ENCODE data around the gene COL2A1. TPM values are rescaled to one million over a fixed set of nuclear protein-coding genes. Genes with fewer than 3 reads are reported as not detected.

Gene COL2A1
- total RNA-seq, 1 experiment from 2014 or later, result 1.4 TPM

- Histone ChIP-seq H3K36me3 (ENCODE audit: control insufficient read depth, insufficient read depth, low read length) (peaks cover 13% of the 10 kb centered on the region), H3K4me1 (ENCODE audit: control insufficient read depth, insufficient read depth, low read length) (no peaks in the 10 kb centered on the region), H3K4me3 (ENCODE audit: low read depth in 2 of 2, low read length in 2 of 2) (no peak overlapping the region), H3K9me3 (ENCODE audit: control insufficient read depth, insufficient read depth, low read depth, low read length) (no peaks in the 10 kb centered on the region), H3K27me3 (ENCODE audit: control insufficient read depth, insufficient read depth, low read length) (no peaks in the 10 kb centered on the region), H3K27ac (ENCODE audit: low read length) (no peak overlapping the region)
- BruUV-seq (replicated peaks), result no TSS peak
- no peak for DNase-seq (ENCODE audit: low read depth, low spot score)
- ChIA-PET CTCF (no interaction called here), POLR2A (no interaction called here)
- ATAC-seq, result no peak
- TF ChIP-seq POLR2AphosphoS5 (IDR thresholded peaks at IDR 0.05; ENCODE audit: low read depth, low read length), result no peak
- TF ChIP-seq CTCF (IDR thresholded peaks at IDR 0.05), result no peak
- TF ChIP-seq TCF7L2 (IDR thresholded peaks at IDR 0.05; ENCODE audit: low read depth, low read length), result no peak
- TF ChIP-seq REST (IDR thresholded peaks at IDR 0.05; ENCODE audit: insufficient read depth in 1 of 2, low read depth in 2 of 2, low read length in 1 of 2), result no peak
- no peak for TF ChIP-seq SIN3A (IDR thresholded peaks at IDR 0.05; ENCODE audit: borderline replicate concordance, insufficient read depth, low read depth, low read length)
- in situ Hi-C loops (cut with HindIII; ENCODE audit: low pct_unique_long_range_greater_than_20kb, low sequenced_read_pairs) (no loop called here), intact Hi-C loops (cut with micrococcal nuclease; ENCODE audit: unreplicated experiment) (no loop called here)
Measured at GRCh38 chr12:48045061-48045846, 41.0 kb upstream of the COL2A1 start.

- Histone ChIP-seq H3K4me3 (ENCODE audit: low read depth in 2 of 2, low read length in 2 of 2) (no peak overlapping the region), H3K4me1 (ENCODE audit: control insufficient read depth, insufficient read depth, low read length) (no peaks in the 10 kb centered on the region), H3K27me3 (ENCODE audit: control insufficient read depth, insufficient read depth, low read length) (no peaks in the 10 kb centered on the region), H3K36me3 (ENCODE audit: control insufficient read depth, insufficient read depth, low read length) (peaks cover 13% of the 10 kb centered on the region), H3K27ac (ENCODE audit: low read length) (no peak overlapping the region), H3K9me3 (ENCODE audit: control insufficient read depth, insufficient read depth, low read depth, low read length) (no peaks in the 10 kb centered on the region)
- intact Hi-C loops (cut with micrococcal nuclease; ENCODE audit: unreplicated experiment), result no loop called here
- ATAC-seq (no peak), DNase-seq (ENCODE audit: low read depth, low spot score) (no peak)
- ChIA-PET CTCF (no interaction called here), POLR2A (no interaction called here)
- no peak for TF ChIP-seq TCF7L2 (IDR thresholded peaks at IDR 0.05; ENCODE audit: low read depth, low read length)
- TF ChIP-seq POLR2AphosphoS5 (IDR thresholded peaks at IDR 0.05; ENCODE audit: low read depth, low read length), result no peak
- TF ChIP-seq REST (IDR thresholded peaks at IDR 0.05; ENCODE audit: insufficient read depth in 1 of 2, low read depth in 2 of 2, low read length in 1 of 2), result no peak
- no peak for TF ChIP-seq SIN3A (IDR thresholded peaks at IDR 0.05; ENCODE audit: borderline replicate concordance, insufficient read depth, low read depth, low read length)
- no peak for TF ChIP-seq CTCF (IDR thresholded peaks at IDR 0.05)
- in situ Hi-C loops (cut with HindIII; ENCODE audit: low pct_unique_long_range_greater_than_20kb, low sequenced_read_pairs), result no loop called here
- TSS peak; percentile 34 for BruUV-seq (replicated peaks)
Measured at GRCh38 chr12:48044396-48044795, 40.1 kb upstream of the COL2A1 start.
